ENCODE data around the gene ZDHHC1. TPM values are rescaled to one million over a fixed set of nuclear protein-coding genes. Genes with fewer than 3 reads are reported as not detected.

The ZDHHC1 gene
- total and polyA plus RNA-seq, 2 of the 13 experiments (the other 11 are each of a cell fraction or from before 2014, with no cell fraction given): 0.51 to 1.1 TPM

GRCh38 chr16:67443265-67443664 is 27.0 kb upstream of the ZDHHC1 start (continued):
- TF ChIP-seq ZNF576 (CRISPR knock-in tag; IDR thresholded peaks at IDR 0.05): no peak
- no peak for TF ChIP-seq ZNF770 (CRISPR knock-in tag; IDR thresholded peaks at IDR 0.05)
- TF ChIP-seq KDM2A (CRISPR knock-in tag; IDR thresholded peaks at IDR 0.05; ENCODE audit: borderline replicate concordance, low read depth): no peak
- TF ChIP-seq GZF1 (CRISPR knock-in tag; IDR thresholded peaks at IDR 0.05): no peak
- TF ChIP-seq ZNF678 (CRISPR knock-in tag; IDR thresholded peaks at IDR 0.05): no peak
- no peak for TF ChIP-seq SKI (IDR thresholded peaks at IDR 0.05; ENCODE audit: partially characterized antibody)

DNA sequence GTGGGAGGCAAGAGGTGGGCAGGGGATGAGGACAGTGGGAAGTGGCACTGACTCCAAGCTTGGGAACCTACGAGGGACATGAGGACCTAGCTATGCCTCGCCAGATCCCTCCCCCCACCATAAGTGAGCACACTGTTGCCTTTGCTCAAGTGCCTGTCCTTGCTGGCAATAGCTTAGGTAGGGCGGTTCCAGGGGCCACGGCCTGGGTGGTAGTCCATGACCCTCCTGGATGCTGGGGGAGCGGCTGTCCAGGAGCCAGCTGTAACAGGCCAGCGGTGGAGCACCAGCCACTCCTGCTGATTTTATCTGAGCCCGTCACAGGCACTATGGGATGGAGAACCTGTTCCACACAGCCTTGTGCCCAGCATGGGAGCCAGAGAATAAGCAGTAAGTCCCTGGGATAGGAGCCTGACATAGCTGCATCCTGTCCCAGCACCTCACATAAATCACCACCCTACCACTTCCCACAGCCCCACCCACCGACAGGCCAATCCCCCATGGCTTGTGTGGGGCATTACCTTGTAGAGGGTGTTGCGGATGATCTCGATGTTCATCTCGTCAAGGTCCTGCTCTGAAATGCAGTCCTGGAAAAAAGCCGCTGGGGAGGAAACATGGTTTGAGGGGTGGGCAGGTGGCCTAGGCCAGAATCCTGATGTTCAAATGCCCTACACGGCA is 26.4 kb upstream of the ZDHHC1 start:
- ChIA-PET CTCF (ENCODE audit: low intra/inter-chr PET ratio, low total read pairs) (no interaction called here), POLR2A (interaction anchor here (6.7 kb wide), 1 partner anchor 10 kb away, joined by 182 read pairs; the partner anchor contains the start of gene HSD11B2)
- no peak overlapping the region for H3K9ac ChIP-seq (ENCODE audit: insufficient read depth, low read depth, low read length)
- FAIRE-seq (no peak), ATAC-seq (no peak), DNase-seq (ENCODE audit: low spot score) (no peak)
- H3K79me2 ChIP-seq (ENCODE audit: insufficient read depth, low read length): no peaks in the 10 kb centered on the region
- H3K4me2 ChIP-seq (ENCODE audit: low read depth, low read length): no peak overlapping the region
- in situ Hi-C loops (cut with HindIII; ENCODE audit: extremely low pct_ligation_motif_present, low pct_unique_long_range_greater_than_20kb): no loop called here
- no peaks in the 10 kb centered on the region for H4K20me1 ChIP-seq (ENCODE audit: insufficient read depth, low read length)
- H3K27me3 ChIP-seq (ENCODE audit: control insufficient read depth in 1 of 2, insufficient read depth in 2 of 2, low read length in 2 of 2): no peaks in the 10 kb centered on the region
- no peaks in the 10 kb centered on the region for H3K9me3 ChIP-seq (ENCODE audit: low read length)
- no peak overlapping the region for H3K27ac ChIP-seq (ENCODE audit: extremely low read length, insufficient read depth, low read length)
- 97% methylated on average over 6 of the region's 13 CpGs for WGBS (ENCODE audit: low lambda C conversion rate)
- TF ChIP-seq KLF11 (CRISPR knock-in tag; IDR thresholded peaks at IDR 0.05) (no peak), SIN3B (IDR thresholded peaks at IDR 0.05; ENCODE audit: low read length) (no peak), SNRNP70 (IDR thresholded peaks at IDR 0.05; ENCODE audit: low read depth, low read length) (no peak), ZNF737 (CRISPR knock-in tag; IDR thresholded peaks at IDR 0.05; ENCODE audit: borderline replicate concordance) (no peak), RELA (CRISPR knock-in tag; IDR thresholded peaks at IDR 0.05) (no peak), NFKBIZ (CRISPR knock-in tag; IDR thresholded peaks at IDR 0.05) (no peak), SYNCRIP (IDR thresholded peaks at IDR 0.05; ENCODE audit: insufficient read depth, low read depth, low read length) (no peak), NPAS2 (CRISPR knock-in tag; IDR thresholded peaks at IDR 0.05; ENCODE audit: borderline replicate concordance) (no peak), POLR2A (IDR thresholded peaks at IDR 0.05; ENCODE audit: insufficient read depth in 1 of 2, low read depth in 2 of 2, low read length in 2 of 2) (no peak)
- no peak overlapping the region for H3K4me3 ChIP-seq (replicated peaks in 1 of 3; ENCODE audit: insufficient read depth in 1 of 3, low read depth in 2 of 3, low read length in 3 of 3)
- H3K36me3 ChIP-seq (replicated peaks in 1 of 2; ENCODE audit: control insufficient read depth in 1 of 2, insufficient read depth in 2 of 2, low read length in 2 of 2): peaks cover 11 to 33% of the 10 kb centered on the region in 2 experiments; a peak in 4 of 5 replicates
- peaks cover 40% of the 10 kb centered on the region for H3K4me1 ChIP-seq (ENCODE audit: insufficient read depth, low read length)
- no TSS peak for BruUV-seq (replicated peaks)
- intact Hi-C loops (cut with micrococcal nuclease; ENCODE audit: unreplicated experiment): no loop called here
- no peak overlapping the region for H2AFZ ChIP-seq (ENCODE audit: low read length)

All from HepG2 (cell line).